ENCODE results near the gene WDR19. TPM values are rescaled to one million over a fixed set of nuclear protein-coding genes. Genes with fewer than 3 reads are reported as not detected.
"Not testable (repeated sequence)": the region's sequence is repeated elsewhere in the genome, so short reads cannot be mapped to it uniquely, and the experiment has no call there.

WDR19 gene
- polyA plus RNA-seq, 4 donors = 3.4 to 18.7 (median 9.2) TPM

- Histone ChIP-seq H3K27ac (ENCODE audit: low read depth in 1 of 3, low read length in 2 of 3) (no peak overlapping the region), H3K9me3 (ENCODE audit: control insufficient read depth in 2 of 2, insufficient read depth in 1 of 2, low read depth in 1 of 2, low read length in 1 of 2) (no peaks in the 10 kb centered on the region), H3K27me3 (ENCODE audit: control insufficient read depth in 3 of 3, insufficient read depth in 3 of 3, low read length in 3 of 3) (no peaks in the 10 kb centered on the region), H3K4me1 (ENCODE audit: control insufficient read depth in 3 of 3, insufficient read depth in 2 of 3, low read depth in 1 of 3, low read length in 2 of 3) (no peaks in the 10 kb centered on the region), H3K36me3 (ENCODE audit: control insufficient read depth in 3 of 3, insufficient read depth in 2 of 3, low read depth in 1 of 3, low read length in 3 of 3) (no peaks in the 10 kb centered on the region), H3K4me3 (ENCODE audit: low read depth in 1 of 3, low read length in 3 of 3) (no peak overlapping the region)
- DNase-seq (no peak), FAIRE-seq (no peak)
- 50 to 78% (median 63%) methylated on average over 7 of the region's 7 CpGs for WGBS, 3 donors
Measured at GRCh38 chr4:39166669-39167068, 15.7 kb upstream of the WDR19 start.

GRCh38 chr4:39169426-39169825 lies 12.9 kb upstream of the WDR19 start:
- Histone ChIP-seq H3K27me3 (ENCODE audit: control insufficient read depth in 3 of 3, insufficient read depth in 3 of 3, low read length in 3 of 3) (no peaks in the 10 kb centered on the region), H3K4me1 (ENCODE audit: control insufficient read depth in 3 of 3, insufficient read depth in 2 of 3, low read depth in 1 of 3, low read length in 2 of 3) (no peaks in the 10 kb centered on the region), H3K36me3 (ENCODE audit: control insufficient read depth in 3 of 3, insufficient read depth in 2 of 3, low read depth in 1 of 3, low read length in 3 of 3) (no peaks in the 10 kb centered on the region), H3K9me3 (ENCODE audit: control insufficient read depth in 2 of 2, insufficient read depth in 1 of 2, low read depth in 1 of 2, low read length in 1 of 2) (no peaks in the 10 kb centered on the region), H3K4me3 (ENCODE audit: low read depth in 1 of 3, low read length in 3 of 3) (no peak overlapping the region), H3K27ac (ENCODE audit: low read depth in 1 of 3, low read length in 2 of 3) (no peak overlapping the region)
- no peak for FAIRE-seq
- DNase-seq = no peak
- 46 to 67% (median 63%) methylated on average over 3 of the region's 3 CpGs for WGBS, 3 donors

DNA sequence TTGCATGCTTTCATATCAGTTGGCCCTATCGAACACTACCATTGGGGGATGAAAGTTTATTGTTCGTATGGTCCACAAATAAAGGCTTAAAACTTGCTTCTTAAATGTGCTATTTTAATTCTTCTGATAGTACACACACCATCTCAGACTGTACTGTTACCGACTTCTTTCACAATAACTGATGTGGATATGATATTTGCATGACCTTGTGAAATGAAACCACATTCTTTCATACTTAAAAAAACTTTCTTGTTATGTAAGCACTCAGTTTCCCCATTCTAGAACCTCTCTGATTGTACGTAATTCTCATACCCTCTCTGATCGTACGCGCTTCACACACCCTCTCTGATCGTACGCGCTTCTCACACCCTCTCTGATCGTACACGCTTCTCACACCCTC lies 12.0 kb upstream of the WDR19 start:
- 93% methylated on average over 12 of the region's 12 CpGs for WGBS, 3 donors
- Histone ChIP-seq H3K27ac (ENCODE audit: low read depth in 1 of 3, low read length in 2 of 3) (no peak overlapping the region), H3K9me3 (ENCODE audit: control insufficient read depth in 2 of 2, insufficient read depth in 1 of 2, low read depth in 1 of 2, low read length in 1 of 2) (no peaks in the 10 kb centered on the region), H3K27me3 (ENCODE audit: control insufficient read depth in 3 of 3, insufficient read depth in 3 of 3, low read length in 3 of 3) (no peaks in the 10 kb centered on the region), H3K4me1 (ENCODE audit: control insufficient read depth in 3 of 3, insufficient read depth in 2 of 3, low read depth in 1 of 3, low read length in 2 of 3) (no peaks in the 10 kb centered on the region), H3K36me3 (ENCODE audit: control insufficient read depth in 3 of 3, insufficient read depth in 2 of 3, low read depth in 1 of 3, low read length in 3 of 3) (no peaks in the 10 kb centered on the region), H3K4me3 (ENCODE audit: low read depth in 1 of 3, low read length in 3 of 3) (no peak overlapping the region)
- no peak for DNase-seq
- FAIRE-seq = no peak

- H3K27me3 ChIP-seq (ENCODE audit: control insufficient read depth in 3 of 3, insufficient read depth in 3 of 3, low read length in 3 of 3) = no peaks in the 10 kb centered on the region
- H3K36me3 ChIP-seq (ENCODE audit: control insufficient read depth in 3 of 3, insufficient read depth in 2 of 3, low read depth in 1 of 3, low read length in 3 of 3) = no peaks in the 10 kb centered on the region
- DNase-seq = no peak
- no peak for FAIRE-seq
- H3K27ac ChIP-seq (ENCODE audit: low read depth in 1 of 3, low read length in 2 of 3) = no peak overlapping the region
- H3K4me3 ChIP-seq (ENCODE audit: low read depth in 1 of 3, low read length in 3 of 3) = no peak overlapping the region
- no peaks in the 10 kb centered on the region for H3K9me3 ChIP-seq (ENCODE audit: control insufficient read depth in 2 of 2, insufficient read depth in 1 of 2, low read depth in 1 of 2, low read length in 1 of 2)
- peaks cover 0 to 3% (median 0%) of the 10 kb centered on the region in 3 donors for H3K4me1 ChIP-seq (ENCODE audit: control insufficient read depth in 3 of 3, insufficient read depth in 2 of 3, low read depth in 1 of 3, low read length in 2 of 3)
Measured at GRCh38 chr4:39178706-39179105, 3.6 kb upstream of the WDR19 start.

- DNase-seq (no peak), FAIRE-seq (no peak)
- 44 to 66% (median 60%) methylated on average over 3 of the region's 3 CpGs for WGBS, 3 donors
- no peaks in the 10 kb centered on the region for H3K27me3 ChIP-seq (ENCODE audit: control insufficient read depth in 3 of 3, insufficient read depth in 3 of 3, low read length in 3 of 3)
- no peaks in the 10 kb centered on the region for H3K9me3 ChIP-seq (ENCODE audit: control insufficient read depth in 2 of 2, insufficient read depth in 1 of 2, low read depth in 1 of 2, low read length in 1 of 2)
- H3K36me3 ChIP-seq (ENCODE audit: control insufficient read depth in 3 of 3, insufficient read depth in 2 of 3, low read depth in 1 of 3, low read length in 3 of 3) = no peaks in the 10 kb centered on the region
- no peak overlapping the region for H3K4me3 ChIP-seq (ENCODE audit: low read depth in 1 of 3, low read length in 3 of 3)
- H3K4me1 ChIP-seq (ENCODE audit: control insufficient read depth in 3 of 3, insufficient read depth in 2 of 3, low read depth in 1 of 3, low read length in 2 of 3) = peaks cover 0 to 3% (median 0%) of the 10 kb centered on the region in 3 donors
- no peak overlapping the region for H3K27ac ChIP-seq (ENCODE audit: low read depth in 1 of 3, low read length in 2 of 3)
Measured at GRCh38 chr4:39179681-39180080, 2.6 kb upstream of the WDR19 start.

DNA sequence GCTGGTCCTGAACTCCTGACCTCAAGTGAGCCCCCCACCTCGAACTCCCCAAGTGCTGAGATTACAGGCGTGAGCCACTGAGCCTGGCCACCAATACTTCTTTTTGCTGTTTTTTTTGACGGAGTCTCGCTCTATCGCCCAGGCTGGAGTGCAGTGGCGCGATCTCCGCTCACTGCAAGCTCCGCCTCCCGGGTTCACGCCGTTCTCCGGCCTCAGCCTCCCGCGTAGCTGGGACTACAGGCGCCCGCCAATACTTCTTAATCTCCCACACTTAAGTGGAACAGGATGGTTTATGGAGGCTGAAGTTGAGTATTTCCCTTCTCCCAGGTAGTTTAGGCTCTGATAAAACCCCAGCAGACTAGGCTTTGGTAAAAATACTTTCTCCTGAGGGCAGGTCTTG lies 1.7 kb upstream of the WDR19 start:
- not testable (repeated sequence) for DNase-seq; H3K9me3 ChIP-seq (ENCODE audit: control insufficient read depth in 2 of 2, insufficient read depth in 1 of 2, low read depth in 1 of 2, low read length in 1 of 2); H3K27ac ChIP-seq (ENCODE audit: low read depth in 1 of 3, low read length in 2 of 3); H3K4me1 ChIP-seq (ENCODE audit: control insufficient read depth in 3 of 3, insufficient read depth in 2 of 3, low read depth in 1 of 3, low read length in 2 of 3); H3K4me3 ChIP-seq (ENCODE audit: low read depth in 1 of 3, low read length in 3 of 3); H3K36me3 ChIP-seq (ENCODE audit: control insufficient read depth in 3 of 3, insufficient read depth in 2 of 3, low read depth in 1 of 3, low read length in 3 of 3); FAIRE-seq; H3K27me3 ChIP-seq (ENCODE audit: control insufficient read depth in 3 of 3, insufficient read depth in 3 of 3, low read length in 3 of 3)
- WGBS, 3 donors = 96 to 97% (median 97%) methylated on average over 17 of the region's 17 CpGs

DNA sequence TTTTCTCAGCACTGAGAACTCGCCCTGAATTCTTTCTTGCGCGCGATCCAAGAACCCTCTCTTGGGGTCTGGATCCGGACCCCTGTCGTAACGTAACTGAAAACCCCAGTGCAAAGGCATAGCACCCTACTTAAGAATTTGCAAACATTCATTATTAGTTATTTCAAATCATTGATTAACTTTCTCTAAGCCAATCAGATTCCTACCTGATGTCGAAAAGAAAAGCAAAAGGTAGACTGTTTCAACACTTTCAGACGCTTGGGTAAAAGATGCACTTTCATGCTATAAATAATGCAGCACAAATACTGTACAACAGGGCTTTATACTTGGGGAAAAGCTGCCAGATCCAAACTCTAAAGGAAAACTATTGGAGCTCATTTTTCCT lies 817 bp upstream of the WDR19 start:
- Histone ChIP-seq H3K27me3 (ENCODE audit: control insufficient read depth in 3 of 3, insufficient read depth in 3 of 3, low read length in 3 of 3) (no peaks in the 10 kb centered on the region), H3K36me3 (ENCODE audit: control insufficient read depth in 3 of 3, insufficient read depth in 2 of 3, low read depth in 1 of 3, low read length in 3 of 3) (no peaks in the 10 kb centered on the region), H3K27ac (ENCODE audit: low read depth in 1 of 3, low read length in 2 of 3) (no peak overlapping the region), H3K4me3 (ENCODE audit: low read depth in 1 of 3, low read length in 3 of 3) (peak overlapping the region in 1 of 3 donors; percentile 72), H3K9me3 (ENCODE audit: control insufficient read depth in 2 of 2, insufficient read depth in 1 of 2, low read depth in 1 of 2, low read length in 1 of 2) (no peaks in the 10 kb centered on the region), H3K4me1 (ENCODE audit: control insufficient read depth in 3 of 3, insufficient read depth in 2 of 3, low read depth in 1 of 3, low read length in 2 of 3) (peaks cover 0 to 3% (median 0%) of the 10 kb centered on the region in 3 donors)
- 68 to 78% (median 73%) methylated on average over 9 of the region's 9 CpGs for WGBS, 3 donors
- DNase-seq (no peak), FAIRE-seq (no peak)

- FAIRE-seq = no peak
- H3K36me3 ChIP-seq (ENCODE audit: control insufficient read depth in 3 of 3, insufficient read depth in 2 of 3, low read depth in 1 of 3, low read length in 3 of 3) = peaks cover 0 to 15% (median 2%) of the 10 kb centered on the region in 3 donors
- DNase-seq = no peak
- WGBS, 3 donors = 95 to 96% (median 95%) methylated on average over 3 of the region's 3 CpGs
- no peak overlapping the region for H3K4me3 ChIP-seq (ENCODE audit: low read depth in 1 of 3, low read length in 3 of 3)
- H3K4me1 ChIP-seq (ENCODE audit: control insufficient read depth in 3 of 3, insufficient read depth in 2 of 3, low read depth in 1 of 3, low read length in 2 of 3) = no peaks in the 10 kb centered on the region
- no peaks in the 10 kb centered on the region for H3K27me3 ChIP-seq (ENCODE audit: control insufficient read depth in 3 of 3, insufficient read depth in 3 of 3, low read length in 3 of 3)
- H3K27ac ChIP-seq (ENCODE audit: low read depth in 1 of 3, low read length in 2 of 3) = no peak overlapping the region
- no peaks in the 10 kb centered on the region for H3K9me3 ChIP-seq (ENCODE audit: control insufficient read depth in 2 of 2, insufficient read depth in 1 of 2, low read depth in 1 of 2, low read length in 1 of 2)
Measured at GRCh38 chr4:39201963-39202362, 19.6 kb downstream of the WDR19 start.

- peaks cover 0 to 11% (median 2%) of the 10 kb centered on the region in 3 donors for H3K36me3 ChIP-seq (ENCODE audit: control insufficient read depth in 3 of 3, insufficient read depth in 2 of 3, low read depth in 1 of 3, low read length in 3 of 3)
- no peaks in the 10 kb centered on the region for H3K4me1 ChIP-seq (ENCODE audit: control insufficient read depth in 3 of 3, insufficient read depth in 2 of 3, low read depth in 1 of 3, low read length in 2 of 3)
- DNase-seq (no peak), FAIRE-seq (no peak)
- no peak overlapping the region for H3K4me3 ChIP-seq (ENCODE audit: low read depth in 1 of 3, low read length in 3 of 3)
- H3K27me3 ChIP-seq (ENCODE audit: control insufficient read depth in 3 of 3, insufficient read depth in 3 of 3, low read length in 3 of 3) = no peaks in the 10 kb centered on the region
- H3K27ac ChIP-seq (ENCODE audit: low read depth in 1 of 3, low read length in 2 of 3) = no peak overlapping the region
- H3K9me3 ChIP-seq (ENCODE audit: control insufficient read depth in 2 of 2, insufficient read depth in 1 of 2, low read depth in 1 of 2, low read length in 1 of 2) = no peaks in the 10 kb centered on the region
Measured at GRCh38 chr4:39204543-39204942, 22.2 kb downstream of the WDR19 start.
